GM19025 (cell line): ENCODE data around the gene ALG8.
"Not testable (repeated sequence)": the region's sequence is repeated elsewhere in the genome, so short reads cannot be mapped to it uniquely, and the experiment has no call there.

ENCODE experiments used
- ATAC-seq: cut with Tn5 transposase; IDR thresholded peaks from one replicate; pipeline ENCODE4 v1.9.1; 2021; ENCODE audit warnings: mild to moderate bottlenecking, low read depth, moderate library complexity; ENCODE audit not compliant: unreplicated experiment

Gene ALG8

GRCh38 chr11:78109081-78110015 lies 30.1 kb downstream of the ALG8 start:
- no peak for ATAC-seq

DNA sequence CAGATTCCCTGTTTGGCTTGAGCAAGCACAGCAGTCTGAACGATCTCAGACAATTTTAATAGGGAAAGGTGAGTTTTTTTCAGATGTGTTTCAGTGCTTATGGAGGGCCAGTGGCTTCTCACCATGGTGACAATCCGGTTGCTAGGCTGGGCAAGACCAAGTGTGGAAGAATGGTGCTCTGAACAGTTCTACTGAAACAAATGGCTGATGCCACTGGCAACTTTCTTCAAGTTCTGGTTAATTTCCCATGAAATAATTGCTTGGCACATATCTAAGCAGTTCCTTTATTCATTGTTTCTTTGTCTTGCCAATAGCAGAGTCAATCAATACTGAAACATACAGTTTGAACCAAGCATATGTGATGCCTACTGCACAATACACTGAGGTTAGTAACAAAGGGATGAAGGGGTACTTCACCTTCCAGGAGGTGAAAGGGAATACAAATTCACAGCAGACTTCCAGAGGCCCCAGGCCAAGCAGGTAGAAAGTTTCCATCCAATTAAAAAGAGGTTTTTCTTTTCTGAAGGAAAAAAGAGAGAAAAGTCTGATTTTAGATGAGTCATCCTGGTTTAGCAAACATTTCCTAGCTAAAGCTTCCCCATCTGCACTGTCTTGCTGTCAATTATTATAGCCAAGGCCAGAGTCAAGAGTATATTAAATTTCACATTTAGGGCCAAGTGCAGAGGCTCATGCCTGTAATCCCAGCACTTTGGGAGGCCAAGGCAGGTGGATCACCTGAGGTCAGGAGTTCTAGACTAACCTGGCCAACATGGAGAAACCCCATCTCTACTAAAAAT lies 38.6 kb downstream of the ALG8 start:
- no peak for ATAC-seq

DNA sequence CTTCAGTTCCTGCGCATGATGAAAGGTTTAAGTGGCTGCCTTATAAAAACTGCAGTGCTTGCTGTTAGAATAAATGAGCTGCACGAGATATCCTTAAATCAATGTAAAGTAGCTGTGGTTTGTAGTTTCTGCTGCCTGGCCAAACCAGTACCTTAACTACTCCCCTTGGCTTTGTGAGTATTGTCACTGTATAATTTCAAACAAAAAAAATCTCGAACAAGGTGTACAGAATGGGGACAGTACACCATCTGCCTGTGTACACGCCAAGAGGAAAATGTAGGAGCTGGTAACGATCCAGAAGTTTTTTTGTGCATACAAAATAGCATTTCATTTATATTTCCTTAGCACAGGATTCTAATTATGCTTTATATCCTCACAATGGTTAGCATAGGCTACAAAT lies 39.2 kb downstream of the ALG8 start:
- ATAC-seq = no peak

- no peak for ATAC-seq
Measured at GRCh38 chr11:78099666-78100065, 39.8 kb downstream of the ALG8 start.

DNA sequence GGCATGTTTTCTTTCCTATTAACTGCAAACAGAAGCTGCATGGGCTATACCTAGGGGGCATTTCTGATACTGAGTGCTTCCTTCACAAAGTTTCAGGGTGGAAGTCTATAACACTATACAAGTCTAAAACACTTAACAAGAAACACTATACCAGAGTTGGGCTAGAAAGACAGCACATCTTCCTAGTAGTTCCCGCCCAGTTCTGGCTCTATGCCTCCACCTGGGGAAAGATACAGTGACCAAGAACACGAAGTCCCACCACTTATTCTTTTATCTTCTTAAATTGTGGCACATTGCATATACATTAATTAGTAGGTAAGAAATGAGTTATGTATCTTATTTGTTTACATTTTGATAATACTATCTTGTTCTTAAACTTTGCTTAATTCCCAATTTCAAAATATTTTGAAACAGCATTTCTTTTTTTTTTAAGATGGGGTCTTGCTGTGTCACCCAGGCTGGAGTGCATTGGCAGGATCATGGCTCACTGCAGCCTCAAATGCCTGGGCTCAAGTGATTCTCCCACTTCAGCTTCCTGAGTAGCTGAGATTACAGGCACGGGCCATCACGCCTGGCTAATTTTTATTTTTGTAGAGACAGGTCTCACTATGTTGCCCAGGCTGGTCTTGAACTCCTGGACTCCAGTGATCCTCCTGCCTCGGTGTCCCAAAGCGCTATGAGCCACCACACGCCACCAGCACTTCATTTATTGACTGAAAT lies 41.6 kb downstream of the ALG8 start:
- no peak for ATAC-seq

DNA sequence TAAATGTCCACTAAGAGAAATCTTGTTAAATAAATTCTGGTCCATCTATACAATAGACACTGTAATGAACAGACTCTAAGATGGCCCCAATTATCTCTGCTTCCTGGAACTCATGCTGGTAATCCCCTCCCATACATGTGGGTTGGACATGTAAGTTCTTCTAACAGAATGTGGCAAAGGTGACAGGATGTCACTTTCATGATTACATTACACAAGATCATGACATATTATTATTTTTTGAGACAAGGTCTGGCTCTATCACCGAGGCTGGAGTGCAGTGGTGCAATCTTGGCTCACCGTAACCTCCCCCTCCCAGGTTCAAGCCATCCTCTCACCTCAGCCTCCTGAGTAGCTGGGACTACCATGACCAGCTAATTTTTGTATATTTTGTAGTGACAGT lies 45.2 kb downstream of the ALG8 start:
- no peak for ATAC-seq

- not testable (repeated sequence) for ATAC-seq
Measured at GRCh38 chr11:78086521-78087074, 52.8 kb downstream of the ALG8 start.

DNA sequence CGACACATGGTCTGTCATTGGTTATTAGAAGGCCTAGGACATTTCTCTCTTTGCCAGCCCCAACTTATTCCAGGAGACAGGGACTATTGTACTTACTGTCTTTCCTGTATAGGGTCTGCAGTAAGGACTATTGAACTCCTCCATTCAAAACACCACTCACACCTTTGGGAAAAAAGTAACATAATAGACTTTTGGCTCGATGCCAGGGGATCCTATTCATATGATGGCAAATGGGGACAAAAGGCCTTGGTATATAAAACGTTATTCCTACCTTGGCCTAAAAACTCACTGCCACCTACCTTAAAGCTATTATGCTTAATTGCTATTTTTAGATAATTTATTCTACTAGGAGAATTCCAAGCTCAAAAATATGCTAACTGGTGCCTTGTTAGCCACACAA lies 53.5 kb downstream of the ALG8 start:
- ATAC-seq = no peak

DNA sequence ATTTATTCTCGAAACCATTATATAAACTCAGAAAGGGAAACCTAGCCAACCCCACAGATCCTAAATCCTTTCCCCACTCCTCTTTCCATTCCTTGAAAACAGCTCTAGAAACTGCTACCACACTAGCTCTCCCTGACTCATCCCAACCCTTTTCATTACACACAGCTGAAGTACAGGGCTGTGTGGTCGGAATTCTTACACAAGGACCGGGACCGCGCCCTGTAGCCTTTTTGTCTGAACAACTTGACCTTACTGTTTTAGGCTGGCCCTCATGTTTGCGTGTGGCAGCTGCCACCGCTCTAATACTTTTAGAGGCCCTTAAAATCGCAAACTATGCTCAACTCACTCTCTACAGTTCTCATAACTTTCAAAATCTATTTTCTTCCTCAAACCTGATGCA lies 54.9 kb downstream of the ALG8 start:
- not testable (repeated sequence) for ATAC-seq

GRCh38 chr11:78083021-78083420 lies 56.4 kb downstream of the ALG8 start:
- ATAC-seq = no peak

GRCh38 chr11:78082146-78082545 lies 57.3 kb downstream of the ALG8 start:
- ATAC-seq = no peak

GRCh38 chr11:78081583-78081982 lies 57.8 kb downstream of the ALG8 start:
- no peak for ATAC-seq

GRCh38 chr11:78080818-78081495 lies 58.5 kb downstream of the ALG8 start:
- no peak for ATAC-seq

DNA sequence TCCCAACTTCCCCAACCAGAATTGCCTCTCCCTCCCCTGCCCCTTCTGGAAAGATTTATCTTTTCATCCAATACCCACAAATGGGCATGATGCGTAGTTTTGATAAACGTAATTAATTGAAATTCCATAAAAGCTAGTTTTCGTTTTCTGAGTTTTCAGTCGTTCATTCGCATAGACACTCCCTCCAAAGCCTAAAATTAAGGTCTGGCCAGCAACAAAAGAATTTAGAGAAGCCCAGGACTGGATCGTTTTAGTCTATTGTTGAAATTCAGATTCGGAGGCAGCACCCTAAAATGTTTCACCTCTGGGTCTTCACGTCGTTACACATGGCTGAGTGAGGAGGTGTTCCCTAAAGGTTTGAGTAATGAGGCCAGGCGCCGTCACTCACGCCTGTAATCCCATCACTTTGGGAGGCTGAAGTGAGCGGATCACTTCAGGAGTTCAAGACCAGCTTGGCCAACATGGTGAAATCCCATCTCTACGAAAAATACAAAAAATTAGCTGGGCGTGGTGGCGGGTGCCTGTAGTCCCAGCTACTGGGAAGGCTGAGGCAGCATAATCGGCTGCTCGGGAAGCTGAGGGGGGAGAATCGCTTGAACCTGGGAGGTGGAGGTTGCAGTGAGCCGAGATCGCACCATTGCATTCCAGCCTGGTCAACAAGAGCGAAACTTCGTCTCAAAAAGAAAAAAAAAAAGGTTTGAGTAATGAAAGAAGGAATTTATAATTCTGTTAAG lies 59.2 kb downstream of the ALG8 start:
- no peak for ATAC-seq

- ATAC-seq = peak; percentile 86
Measured at GRCh38 chr11:78079232-78080083, 60.0 kb downstream of the ALG8 start, which contains the start of gene NDUFC2. NDUFC2 (minus strand) TSS chr11:78079862; CDS start chr11:78079744, 118 bp downstream.

- ATAC-seq = no peak
Measured at GRCh38 chr11:78078218-78079167, 60.9 kb downstream of the ALG8 start.

DNA sequence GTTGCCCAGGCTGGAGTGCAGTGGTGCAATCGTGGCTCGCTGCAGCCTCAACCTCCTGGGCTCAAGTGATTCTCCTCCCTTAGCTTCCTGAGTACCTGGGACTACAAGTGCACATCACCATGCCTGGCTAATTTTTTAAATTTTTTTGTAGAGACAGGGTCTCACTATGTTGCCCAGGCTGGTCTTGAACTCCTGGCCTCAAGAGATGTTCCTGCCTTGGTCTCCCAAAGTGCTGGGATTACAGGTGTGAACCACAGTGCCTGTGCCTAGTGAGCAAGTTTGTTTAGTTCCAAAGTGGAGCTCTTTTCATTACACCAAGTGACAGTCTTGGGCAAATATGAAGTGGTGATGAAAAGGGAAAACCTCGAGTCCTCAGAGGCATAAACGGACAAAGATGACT lies 61.8 kb downstream of the ALG8 start:
- not testable (repeated sequence) for ATAC-seq
